HEK293 (cell line): ENCODE measurements around the gene MACF1.

Experiments used
- CTCF ChIA-PET: fragments of 350-600 bp; formaldehyde crosslinking; extraction: SDS; loops from one replicate; lab custom pipeline; 2021; ENCODE audit warnings: antibody characterized with exemption; lab: Yijun Ruan, JAX
- POLR2A ChIA-PET: fragments of 300-600 bp; formaldehyde crosslinking; extraction: SDS; loops from one replicate; lab custom pipeline; 2020; ENCODE audit warnings: antibody characterized with exemption, inconsistent platforms; lab: Yijun Ruan, JAX
- H3K27ac ChIP-seq: fragments of 200-500 bp; sonication (Bioruptor generic); 2 replicates; pipeline ENCODE4 v1.5.1; 2014; ENCODE audit warnings: low read depth, low read length, control low read depth, inconsistent platforms; ENCODE audit errors: extremely low read depth
- H3K36me3 ChIP-seq, 2 experiments: fragments of 200-500 bp in 1 of 2; sonication (Bioruptor generic) in 1 of 2; 1 replicate in 1 of 2; 2 replicates in 1 of 2; pipeline ENCODE4 v1.5.1; 2014 to 2017; ENCODE audit warnings: inconsistent platforms in 2 of 2, low read length in 2 of 2; ENCODE audit not compliant: control insufficient read depth in 2 of 2, insufficient read depth in 1 of 2
- H3K4me1 ChIP-seq: fragments of 200-500 bp; sonication (Bioruptor generic); 2 replicates; pipeline ENCODE4 v1.5.1; 2014; ENCODE audit warnings: mild to moderate bottlenecking, low read length, inconsistent platforms; ENCODE audit not compliant: control insufficient read depth, insufficient read depth
- H3K4me3 ChIP-seq: 2 replicates; pipeline ENCODE4 v1.5.1; 2011; ENCODE audit warnings: low read depth, mild to moderate bottlenecking, control low read depth, low read length, moderate library complexity
- H3K9me3 ChIP-seq: fragments of 200-500 bp; sonication (Bioruptor generic); 2 replicates; pipeline ENCODE4 v1.5.1; 2014; ENCODE audit warnings: low read depth, low read length, inconsistent platforms; ENCODE audit not compliant: control insufficient read depth, insufficient read depth
- AEBP2 ChIP-seq: fragments of 450-650 bp; formaldehyde crosslinking; IDR thresholded peaks from 2 replicates; pipeline ENCODE4 v1.5.1; 2016; ENCODE audit warnings: missing biosample characterization, missing genetic modification characterization, borderline replicate concordance
- GFI1B ChIP-seq: fragments of 450-650 bp; formaldehyde crosslinking; IDR thresholded peaks from 2 replicates; pipeline ENCODE4 v1.5.1; 2016; ENCODE audit warnings: missing biosample characterization, missing genetic modification characterization
- GLI2 ChIP-seq: fragments of 450-650 bp; formaldehyde crosslinking; IDR thresholded peaks from 2 replicates; pipeline ENCODE4; 2017; ENCODE audit warnings: missing biosample characterization, missing genetic modification characterization, low read depth, borderline replicate concordance
- KLF8 ChIP-seq: fragments of 450-650 bp; formaldehyde crosslinking; IDR thresholded peaks from 2 replicates; pipeline ENCODE4 v1.5.1; 2016; ENCODE audit warnings: missing biosample characterization, missing genetic modification characterization
- PRDM4 ChIP-seq: fragments of 450-650 bp; formaldehyde crosslinking; IDR thresholded peaks from 2 replicates; pipeline ENCODE4 v1.5.1; 2017; ENCODE audit warnings: missing biosample characterization, missing genetic modification characterization
- SCRT2 ChIP-seq: fragments of 450-650 bp; formaldehyde crosslinking; IDR thresholded peaks from 2 replicates; pipeline ENCODE4 v1.5.1; 2016; ENCODE audit warnings: missing biosample characterization, missing genetic modification characterization
- TSHZ1 ChIP-seq: fragments of 450-650 bp; formaldehyde crosslinking; IDR thresholded peaks from 2 replicates; pipeline ENCODE4 v1.5.1; 2016; ENCODE audit warnings: missing biosample characterization, missing genetic modification characterization, borderline replicate concordance
- ZIC2 ChIP-seq: fragments of 450-650 bp; formaldehyde crosslinking; IDR thresholded peaks from 2 replicates; pipeline ENCODE4 v1.5.1; 2016; ENCODE audit warnings: missing biosample characterization, missing genetic modification characterization
- ZNF132 ChIP-seq: fragments of 450-650 bp; formaldehyde crosslinking; IDR thresholded peaks from 2 replicates; pipeline ENCODE4 v1.5.1; 2017; ENCODE audit warnings: missing biosample characterization, missing genetic modification characterization, borderline replicate concordance
- ZNF266 ChIP-seq: fragments of 450-650 bp; formaldehyde crosslinking; IDR thresholded peaks from 2 replicates; pipeline ENCODE4 v1.5.1; 2016; ENCODE audit warnings: missing biosample characterization, missing genetic modification characterization, low read depth
- ZNF292 ChIP-seq: fragments of 450-650 bp; formaldehyde crosslinking; IDR thresholded peaks from 2 replicates; pipeline ENCODE4 v1.5.1; 2016; ENCODE audit warnings: low read depth, missing biosample characterization, missing genetic modification characterization, borderline replicate concordance
- ZNF324 ChIP-seq: fragments of 450-650 bp; formaldehyde crosslinking; IDR thresholded peaks from 2 replicates; pipeline ENCODE4 v1.5.1; 2016; ENCODE audit warnings: missing biosample characterization, missing genetic modification characterization
- ZNF341 ChIP-seq: fragments of 450-650 bp; formaldehyde crosslinking; IDR thresholded peaks from 2 replicates; pipeline ENCODE4; 2016; ENCODE audit warnings: low read depth, missing biosample characterization, missing genetic modification characterization
- ZNF37A ChIP-seq: fragments of 450-650 bp; IDR thresholded peaks from 2 replicates; pipeline ENCODE4 v1.5.1; 2018; ENCODE audit warnings: missing biosample characterization, missing genetic modification characterization
- ZSCAN30 ChIP-seq: fragments of 450-650 bp; IDR thresholded peaks from 2 replicates; pipeline ENCODE4 v1.5.1; 2018; ENCODE audit warnings: missing biosample characterization, mild to moderate bottlenecking, missing genetic modification characterization, moderate library complexity
- TF ChIP-seq, protein P1 (sequence below): fragments of 450-650 bp; formaldehyde crosslinking; IDR thresholded peaks from 2 replicates; pipeline ENCODE4 v1.5.1; 2017; ENCODE audit warnings: missing biosample characterization, missing genetic modification characterization
- TF ChIP-seq, protein P2 (sequence below): fragments of 450-650 bp; formaldehyde crosslinking; IDR thresholded peaks from 2 replicates; pipeline ENCODE4 v1.5.1; 2016; ENCODE audit warnings: missing biosample characterization, missing genetic modification characterization
- TF ChIP-seq, protein P3 (sequence below): fragments of 450-650 bp; formaldehyde crosslinking; IDR thresholded peaks from 2 replicates; pipeline ENCODE4 v1.5.1; 2016; ENCODE audit warnings: missing biosample characterization, missing genetic modification characterization

Gene MACF1

GRCh38 chr1:39384305-39384704 is 179.8 kb downstream of the MACF1 start:
- Histone ChIP-seq H3K27ac (no peak overlapping the region), H3K9me3 (no peaks in the 10 kb centered on the region), H3K4me1 (no peaks in the 10 kb centered on the region), H3K36me3 (peaks cover 36 to 87% of the 10 kb centered on the region in 2 experiments), H3K4me3 (no peak overlapping the region)
- no peak for TF ChIP-seq PRDM4 (tag by site-specific recombination)
- POLR2A ChIA-PET, result interaction anchor here (0.6 kb wide), 1 partner anchor 75 kb away, joined by 4 read pairs; no protein-coding TSS in a partner anchor
- CTCF ChIA-PET, result interaction anchor here (0.5 to 1.9 kb wide), 5 partner anchors 10 to 285 kb away, joined by 3 to 4 read pairs (median 3); no protein-coding TSS in a partner anchor

DNA sequence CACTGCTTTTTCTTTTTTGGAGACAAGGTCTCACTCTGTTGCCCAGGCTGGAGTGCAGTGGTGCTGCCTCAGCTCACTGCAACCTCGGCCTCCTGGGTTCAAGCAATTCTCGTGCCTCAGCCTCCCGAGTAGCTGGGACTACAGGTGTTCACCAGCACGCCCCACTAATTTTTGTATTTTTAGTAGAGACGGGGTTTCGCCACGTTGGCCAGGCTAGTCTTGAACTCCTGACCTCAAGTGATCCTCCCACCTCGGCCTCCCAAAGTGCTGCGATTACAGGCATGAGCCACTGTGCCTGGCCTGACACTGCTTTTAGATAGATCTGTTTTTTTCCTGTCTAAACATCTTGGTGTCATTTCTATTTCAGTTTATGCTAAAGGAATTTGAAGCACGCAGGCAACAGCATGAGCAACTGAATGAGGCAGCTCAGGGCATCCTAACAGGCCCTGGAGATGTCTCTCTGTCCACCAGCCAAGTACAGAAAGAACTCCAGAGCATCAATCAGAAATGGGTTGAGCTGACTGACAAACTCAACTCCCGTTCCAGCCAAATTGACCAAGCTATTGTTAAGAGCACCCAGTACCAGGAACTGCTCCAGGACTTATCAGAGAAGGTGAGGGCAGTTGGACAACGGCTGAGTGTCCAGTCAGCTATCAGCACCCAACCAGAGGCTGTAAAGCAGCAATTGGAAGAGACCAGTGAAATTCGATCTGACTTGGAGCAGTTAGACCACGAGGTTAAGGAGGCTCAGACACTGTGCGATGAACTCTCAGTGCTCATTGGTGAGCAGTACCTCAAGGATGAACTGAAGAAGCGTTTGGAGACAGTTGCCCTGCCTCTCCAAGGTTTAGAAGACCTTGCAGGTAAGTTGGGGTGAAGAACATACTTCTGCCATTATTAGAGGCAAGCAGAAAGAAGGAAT is 180.8 kb downstream of the MACF1 start:
- TF ChIP-seq ZNF324 (no peak), TSHZ1 (tag by site-specific recombination) (no peak), ZSCAN30 (tag by site-specific recombination) (no peak), GFI1B (tag by site-specific recombination) (no peak), ZNF37A (no peak), ZNF266 (tag by site-specific recombination) (no peak), SCRT2 (tag by site-specific recombination) (no peak), GLI2 (tag by site-specific recombination) (no peak), ZIC2 (no peak), ZNF292 (no peak), ZNF132 (tag by site-specific recombination) (no peak), AEBP2 (no peak), ZNF341 (tag by site-specific recombination) (no peak), KLF8 (tag by site-specific recombination) (no peak)
- TF ChIP-seq, protein P1, sequence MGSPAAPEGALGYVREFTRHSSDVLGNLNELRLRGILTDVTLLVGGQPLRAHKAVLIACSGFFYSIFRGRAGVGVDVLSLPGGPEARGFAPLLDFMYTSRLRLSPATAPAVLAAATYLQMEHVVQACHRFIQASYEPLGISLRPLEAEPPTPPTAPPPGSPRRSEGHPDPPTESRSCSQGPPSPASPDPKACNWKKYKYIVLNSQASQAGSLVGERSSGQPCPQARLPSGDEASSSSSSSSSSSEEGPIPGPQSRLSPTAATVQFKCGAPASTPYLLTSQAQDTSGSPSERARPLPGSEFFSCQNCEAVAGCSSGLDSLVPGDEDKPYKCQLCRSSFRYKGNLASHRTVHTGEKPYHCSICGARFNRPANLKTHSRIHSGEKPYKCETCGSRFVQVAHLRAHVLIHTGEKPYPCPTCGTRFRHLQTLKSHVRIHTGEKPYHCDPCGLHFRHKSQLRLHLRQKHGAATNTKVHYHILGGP (tag by site-specific recombination), result no peak
- TF ChIP-seq, protein P2, sequence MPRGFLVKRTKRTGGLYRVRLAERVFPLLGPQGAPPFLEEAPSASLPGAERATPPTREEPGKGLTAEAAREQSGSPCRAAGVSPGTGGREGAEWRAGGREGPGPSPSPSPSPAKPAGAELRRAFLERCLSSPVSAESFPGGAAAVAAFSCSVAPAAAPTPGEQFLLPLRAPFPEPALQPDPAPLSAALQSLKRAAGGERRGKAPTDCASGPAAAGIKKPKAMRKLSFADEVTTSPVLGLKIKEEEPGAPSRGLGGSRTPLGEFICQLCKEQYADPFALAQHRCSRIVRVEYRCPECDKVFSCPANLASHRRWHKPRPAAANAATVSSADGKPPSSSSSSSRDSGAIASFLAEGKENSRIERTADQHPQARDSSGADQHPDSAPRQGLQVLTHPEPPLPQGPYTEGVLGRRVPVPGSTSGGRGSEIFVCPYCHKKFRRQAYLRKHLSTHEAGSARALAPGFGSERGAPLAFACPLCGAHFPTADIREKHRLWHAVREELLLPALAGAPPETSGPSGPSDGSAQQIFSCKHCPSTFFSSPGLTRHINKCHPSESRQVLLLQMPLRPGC (tag by site-specific recombination), result no peak
- TF ChIP-seq, protein P3, sequence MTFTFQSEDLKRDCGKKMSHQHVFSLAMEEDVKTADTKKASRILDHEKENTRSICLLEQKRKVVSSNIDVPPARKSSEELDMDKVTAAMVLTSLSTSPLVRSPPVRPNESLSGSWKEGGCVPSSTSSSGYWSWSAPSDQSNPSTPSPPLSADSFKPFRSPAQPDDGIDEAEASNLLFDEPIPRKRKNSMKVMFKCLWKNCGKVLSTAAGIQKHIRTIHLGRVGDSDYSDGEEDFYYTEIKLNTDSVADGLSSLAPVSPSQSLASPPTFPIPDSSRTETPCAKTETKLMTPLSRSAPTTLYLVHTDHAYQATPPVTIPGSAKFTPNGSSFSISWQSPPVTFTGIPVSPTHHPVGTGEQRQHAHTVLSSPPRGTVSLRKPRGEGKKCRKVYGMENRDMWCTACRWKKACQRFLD (tag by site-specific recombination), result no peak
- TF ChIP-seq, all 188 proteins: peak for 0
- H3K9me3 ChIP-seq, result no peaks in the 10 kb centered on the region
- ChIA-PET POLR2A (interaction anchor here (1.4 kb wide), 1 partner anchor 26 kb away, joined by 3 read pairs; no protein-coding TSS in a partner anchor), CTCF (interaction anchor here (0.6 to 3.3 kb wide), 6 partner anchors 9 to 193 kb away, joined by 3 to 21 read pairs (median 4); no protein-coding TSS in a partner anchor)
- no peak overlapping the region for H3K27ac ChIP-seq
- peaks cover 28 to 85% of the 10 kb centered on the region in 2 experiments for H3K36me3 ChIP-seq
- no peak overlapping the region for H3K4me3 ChIP-seq
- no peaks in the 10 kb centered on the region for H3K4me1 ChIP-seq
